Pericardium fibroblast (primary cell): ENCODE data around the gene PTER. TPM values are rescaled to one million over a fixed set of nuclear protein-coding genes. Genes with fewer than 3 reads are reported as not detected.

Experiments used
- total RNA-seq: library from RNA; depleted of rRNA; stranded (reverse); fragments of >200 nt; gene quantifications from 2 replicates; pipeline ENCODE4 v1.2.3, GENCODE V29; 2015

The PTER gene, protein sequence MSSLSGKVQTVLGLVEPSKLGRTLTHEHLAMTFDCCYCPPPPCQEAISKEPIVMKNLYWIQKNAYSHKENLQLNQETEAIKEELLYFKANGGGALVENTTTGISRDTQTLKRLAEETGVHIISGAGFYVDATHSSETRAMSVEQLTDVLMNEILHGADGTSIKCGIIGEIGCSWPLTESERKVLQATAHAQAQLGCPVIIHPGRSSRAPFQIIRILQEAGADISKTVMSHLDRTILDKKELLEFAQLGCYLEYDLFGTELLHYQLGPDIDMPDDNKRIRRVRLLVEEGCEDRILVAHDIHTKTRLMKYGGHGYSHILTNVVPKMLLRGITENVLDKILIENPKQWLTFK
- 3.6 and 14.2 TPM in 2 replicates for total RNA-seq

DNA sequence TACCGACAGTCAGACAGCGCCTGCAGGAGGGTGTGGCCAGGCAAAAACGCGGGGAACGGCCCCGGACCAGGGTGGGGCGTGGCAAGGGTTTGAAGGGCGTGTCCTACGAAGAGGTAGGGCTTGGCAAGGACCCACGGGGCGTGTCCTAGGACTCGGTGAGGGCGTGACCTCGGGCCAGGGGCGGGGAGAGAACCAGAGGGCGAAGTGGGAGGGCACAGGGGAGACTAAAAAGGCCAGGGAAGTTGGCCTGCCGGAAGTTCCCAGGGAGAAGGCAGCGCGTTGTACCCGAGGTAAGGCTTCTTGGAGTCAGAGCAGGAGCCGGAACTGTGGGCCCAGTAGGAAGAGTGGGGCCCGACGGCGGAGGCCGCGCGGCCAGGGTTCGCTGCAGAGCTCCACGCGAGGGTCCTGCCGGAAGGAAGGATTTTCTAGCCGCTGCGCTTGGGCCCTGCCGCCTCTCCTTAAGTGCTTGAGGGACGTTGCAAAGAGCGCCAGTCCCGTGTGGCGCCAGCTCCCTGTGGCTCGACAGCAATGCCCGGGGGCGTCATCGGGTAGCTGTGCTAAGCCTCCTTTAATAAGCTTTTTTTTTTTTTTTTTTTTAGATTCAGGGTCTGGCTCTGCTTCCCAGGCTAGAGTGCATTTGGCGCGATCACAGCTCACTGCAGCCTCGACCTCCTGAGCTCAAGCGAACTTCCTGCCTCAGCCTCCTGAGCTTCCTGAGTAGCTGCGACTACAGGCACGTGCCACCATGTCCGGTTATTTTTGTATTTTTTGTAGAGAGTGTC lies at the start of gene PTER:
TSS of gene PTER (plus strand) at position 253 of the 782 bp plus-strand sequence. CDS start 47,375 bp downstream, outside the sequence.

GRCh38 chr10:16521311-16522016 lies 84.7 kb downstream of the PTER start, which contains the start of gene C1QL3:
Gene C1QL3 (minus strand): TSS chr10:16521879. CDS start chr10:16521065, 814 bp downstream.

Other genes starting within 250 kb of the PTER start
- gene C1QL3, start 84.9 kb downstream of the PTER start, total RNA-seq: not detected in 2 replicates